Activated CD8-positive, alpha-beta memory T cell treated with anti-CD3 and anti-CD28 coated beads for 4 hours (primary cell): ENCODE data around the gene UNC5C.
"Not testable (repeated sequence)": the region's sequence is repeated elsewhere in the genome, so short reads cannot be mapped to it uniquely, and the experiment has no call there.

Experiments
- DNase-seq, 2 donors: peaks; one replicate each; pipeline ENCODE4 v3.0.0-alpha.2; 2020; ENCODE audit warnings: low read depth in 2 of 2

UNC5C gene

DNA sequence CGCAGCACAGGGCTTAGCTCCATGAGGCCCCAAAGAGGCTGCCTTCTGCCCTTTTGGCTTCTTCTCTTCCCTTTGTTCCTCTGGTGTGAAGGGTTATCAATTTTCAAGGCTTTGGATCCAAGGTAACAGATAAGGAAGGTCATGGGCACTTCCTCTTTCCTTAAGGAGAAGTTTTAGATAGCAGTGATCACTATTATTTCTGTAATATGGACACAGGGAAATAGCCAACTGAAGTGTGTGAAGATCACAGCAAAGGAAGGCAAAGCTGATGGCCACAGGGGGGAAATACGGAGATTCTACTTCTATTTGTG is 366.8 kb downstream of the UNC5C start:
- DNase-seq: no peak

DNA sequence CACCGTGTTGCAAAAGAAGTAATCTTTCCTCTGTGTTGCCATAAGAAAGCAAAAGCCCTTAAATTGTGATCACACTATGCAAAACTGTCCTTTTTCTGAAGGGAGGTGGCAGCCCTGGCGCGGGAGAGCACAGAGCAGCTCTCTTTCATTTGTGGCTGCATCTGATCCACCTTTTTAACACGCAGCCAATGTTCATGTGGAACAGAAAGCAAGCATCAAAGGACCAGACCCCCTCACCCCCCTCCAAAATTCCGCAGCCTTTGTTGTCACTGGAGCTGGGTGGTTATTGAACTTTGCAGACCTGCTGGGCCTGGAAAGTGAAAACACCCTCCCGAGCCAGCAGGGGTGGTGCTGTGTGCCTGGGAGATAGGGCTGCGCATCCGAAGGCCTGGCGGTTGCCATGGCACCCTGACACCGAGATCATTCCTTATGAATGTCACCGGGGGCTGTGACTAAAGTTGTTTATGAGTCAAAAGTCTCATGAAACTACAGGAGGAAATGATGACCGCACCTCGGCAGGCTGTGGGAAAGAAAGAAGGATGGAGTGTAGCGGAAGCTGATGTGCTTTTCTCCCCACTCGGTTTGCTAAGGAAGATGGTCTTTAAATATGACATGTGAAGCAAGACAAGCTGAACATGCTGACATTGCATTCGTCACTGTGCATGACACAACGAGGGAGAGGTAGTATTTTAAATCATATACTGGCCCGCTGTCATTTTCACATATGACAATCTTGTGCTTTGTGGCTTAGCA is 367.4 kb downstream of the UNC5C start:
- no peak for DNase-seq

DNA sequence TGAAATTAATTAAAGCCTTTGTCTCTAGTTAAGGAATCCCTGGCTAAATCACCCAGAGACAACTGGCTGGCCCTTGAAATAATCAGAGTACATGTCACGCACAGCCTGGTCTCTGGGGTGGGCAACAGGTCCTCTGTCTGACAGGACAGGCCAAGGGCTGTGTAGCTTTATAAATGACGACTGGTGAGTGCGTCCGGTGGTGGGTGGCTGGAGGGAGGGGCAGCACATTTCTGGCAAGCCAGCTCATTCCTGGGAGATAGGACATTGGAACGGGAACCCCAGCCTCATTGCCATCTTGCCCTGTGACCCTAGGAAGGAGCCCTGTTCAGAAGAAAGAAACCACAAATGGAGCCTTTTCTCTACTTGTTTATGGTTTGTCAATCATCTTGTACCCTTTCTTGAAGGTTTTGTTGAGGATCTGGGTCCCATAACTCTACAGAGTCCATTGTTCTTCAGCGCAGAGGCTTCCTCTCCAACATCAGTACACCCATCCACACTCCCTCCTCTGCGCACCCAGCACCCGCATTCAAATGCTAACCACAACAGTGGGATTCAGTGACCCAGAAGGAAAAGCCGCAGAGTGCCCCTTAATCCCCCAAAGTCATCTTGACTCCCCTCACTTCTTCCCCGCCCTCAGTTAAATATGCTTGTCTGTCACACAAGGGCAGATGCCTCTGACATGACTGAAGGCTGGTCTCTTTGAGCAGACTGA is 368.1 kb downstream of the UNC5C start:
- no peak for DNase-seq

DNA sequence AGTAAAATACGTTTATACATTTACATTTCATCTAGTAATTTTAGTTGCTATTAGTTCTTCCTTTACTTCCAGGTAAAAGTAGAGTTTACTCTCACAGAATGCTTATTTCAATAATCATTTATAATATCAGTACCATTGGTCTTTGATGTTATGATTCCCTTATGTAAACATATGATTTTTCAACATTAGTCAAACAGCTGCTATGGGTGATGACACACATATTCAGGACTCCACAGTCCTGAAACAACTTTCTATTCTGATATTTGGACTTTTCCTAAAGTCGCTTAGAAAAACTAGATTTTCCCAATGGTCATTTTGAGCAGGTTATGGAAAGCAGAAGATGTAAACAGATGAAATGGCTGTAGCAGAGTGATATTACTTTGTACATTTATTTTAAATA is 369.8 kb downstream of the UNC5C start:
- DNase-seq: no peak

DNA sequence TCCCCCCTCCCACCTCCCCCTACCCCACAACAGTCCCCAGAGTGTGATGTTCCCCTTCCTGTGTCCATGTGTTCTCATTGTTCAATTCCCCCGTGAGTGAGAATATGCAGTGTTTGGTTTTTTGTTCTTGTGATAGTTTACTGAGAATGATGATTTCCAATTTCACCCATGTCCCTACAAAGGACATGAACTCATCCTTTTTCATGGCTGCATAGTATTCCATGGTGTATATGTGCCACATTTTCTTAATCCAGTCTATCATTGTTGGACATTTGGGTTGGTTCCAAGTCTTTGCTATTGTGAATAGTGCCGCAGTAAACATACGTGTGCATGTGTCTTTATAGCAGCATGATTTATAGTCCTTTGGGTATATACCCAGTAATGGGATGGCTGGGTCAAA is 377.4 kb downstream of the UNC5C start:
- not testable (repeated sequence) for DNase-seq

DNA sequence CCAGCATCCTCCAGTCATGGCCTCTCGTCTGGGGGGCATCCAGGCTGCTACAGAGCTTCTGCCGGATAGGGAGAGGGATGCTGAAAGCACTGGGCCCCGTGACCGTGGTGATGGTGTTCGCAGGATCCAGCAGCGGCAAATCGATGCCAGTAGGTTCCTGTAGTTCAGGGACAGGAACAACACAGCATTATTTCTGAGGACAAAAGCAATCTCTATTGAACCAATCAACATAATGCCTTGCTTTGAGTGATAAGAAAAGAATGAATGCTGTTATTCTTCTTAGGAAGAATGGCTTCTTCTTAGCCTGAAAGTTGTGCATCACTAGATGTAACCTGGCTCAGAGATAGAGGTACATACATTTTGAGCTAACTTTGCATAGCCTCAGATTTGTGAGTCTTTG is 378.6 kb downstream of the UNC5C start:
- no peak for DNase-seq

DNA sequence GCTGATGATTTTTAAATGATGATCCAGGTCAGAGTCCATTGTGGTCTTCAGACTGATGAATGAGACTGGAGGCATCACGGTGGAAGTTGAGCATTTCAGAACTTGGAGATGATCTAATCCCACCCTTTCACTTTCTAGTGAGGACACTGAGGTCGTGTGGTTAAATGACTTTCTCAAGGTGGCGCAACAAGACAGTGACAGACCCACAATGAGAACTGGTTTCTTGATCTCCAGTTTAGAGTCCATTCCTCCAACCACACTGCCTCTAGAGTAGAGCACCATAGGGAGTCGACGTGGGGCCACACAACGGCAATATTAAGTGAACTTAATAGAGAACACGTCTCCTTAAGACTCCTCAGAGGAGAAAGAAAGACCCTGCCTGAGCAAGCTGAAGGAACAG is 381.0 kb downstream of the UNC5C start:
- no peak for DNase-seq

DNA sequence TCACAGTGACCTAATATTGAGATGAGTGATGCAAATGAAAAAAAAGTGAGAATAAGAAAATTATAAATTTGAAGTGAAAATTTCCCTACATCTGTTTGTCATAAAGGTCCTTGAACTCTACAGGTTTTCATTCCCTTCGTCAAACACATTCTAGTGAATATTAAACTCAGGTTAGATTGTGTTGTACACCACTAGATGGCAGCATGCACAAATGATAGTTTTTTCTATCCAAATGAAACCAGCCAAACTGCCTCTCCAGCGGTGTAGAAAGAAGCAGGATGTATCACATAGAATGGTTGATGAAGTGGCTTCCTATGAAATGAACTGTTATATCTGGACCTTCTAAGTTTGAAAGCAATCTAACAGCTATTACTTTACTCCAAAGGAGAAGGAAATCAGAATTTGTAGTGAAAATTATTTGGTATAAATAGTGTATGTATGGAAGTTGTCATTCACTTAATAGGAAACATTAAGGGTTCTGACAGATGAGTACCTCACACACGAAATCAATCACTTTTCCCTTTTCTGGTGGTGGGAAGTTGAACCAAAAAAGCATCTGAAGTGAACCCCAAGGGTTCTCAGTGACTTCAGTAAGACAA is 382.7 kb downstream of the UNC5C start:
- peak in 1 of 2 donors; percentile 5 for DNase-seq

DNA sequence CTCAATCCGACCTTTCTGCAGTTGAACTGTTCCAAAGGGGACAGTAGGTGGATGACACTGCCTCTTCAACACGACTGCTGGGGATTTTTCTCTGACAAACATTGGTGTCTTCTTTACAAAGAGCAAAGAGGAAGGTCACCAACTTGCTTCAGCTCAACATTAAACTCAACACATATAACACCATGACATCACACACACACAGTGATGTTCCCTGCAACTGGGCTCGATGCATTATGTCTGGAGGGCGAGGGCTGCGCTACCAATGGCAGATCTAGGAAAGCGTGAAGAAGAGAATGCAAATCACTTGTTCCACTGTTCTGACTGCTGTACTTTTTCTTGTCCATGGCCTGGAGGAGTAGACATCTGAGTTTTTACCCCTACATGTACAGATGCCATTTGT is 385.9 kb downstream of the UNC5C start:
- no peak for DNase-seq

DNA sequence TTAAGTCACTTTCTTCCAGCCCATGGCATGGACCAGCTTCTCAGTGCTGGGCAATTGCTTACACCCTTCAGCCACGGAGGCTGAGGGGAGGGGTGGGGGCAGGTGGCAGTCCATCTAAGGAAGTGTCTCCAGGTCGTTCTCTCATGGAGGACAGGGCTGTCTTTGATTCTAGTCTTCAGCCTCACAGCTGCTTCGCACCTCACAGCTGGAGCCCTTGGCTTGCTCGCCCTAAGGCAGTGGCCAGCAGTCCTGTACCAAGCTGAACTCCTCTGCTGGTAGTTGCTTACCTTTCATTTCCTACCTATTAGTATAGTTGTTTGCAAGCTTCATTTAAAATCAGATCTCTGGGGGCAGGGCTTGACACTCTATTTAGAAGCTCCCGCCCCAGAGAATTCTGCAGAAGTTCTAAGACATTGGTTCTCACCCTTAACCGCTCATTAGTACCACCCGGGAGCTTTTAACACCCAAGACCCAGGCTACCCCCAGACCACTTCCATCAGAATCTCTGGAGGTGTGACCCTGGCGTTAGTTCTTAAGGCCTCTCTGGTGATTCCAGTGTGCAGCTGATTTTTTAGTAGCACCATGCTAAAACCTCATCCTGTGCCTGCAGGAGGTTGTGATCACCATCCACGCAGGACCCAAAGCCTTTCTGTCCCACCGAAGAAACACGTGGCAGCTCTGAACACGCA is 386.8 kb downstream of the UNC5C start:
- no peak for DNase-seq

DNA sequence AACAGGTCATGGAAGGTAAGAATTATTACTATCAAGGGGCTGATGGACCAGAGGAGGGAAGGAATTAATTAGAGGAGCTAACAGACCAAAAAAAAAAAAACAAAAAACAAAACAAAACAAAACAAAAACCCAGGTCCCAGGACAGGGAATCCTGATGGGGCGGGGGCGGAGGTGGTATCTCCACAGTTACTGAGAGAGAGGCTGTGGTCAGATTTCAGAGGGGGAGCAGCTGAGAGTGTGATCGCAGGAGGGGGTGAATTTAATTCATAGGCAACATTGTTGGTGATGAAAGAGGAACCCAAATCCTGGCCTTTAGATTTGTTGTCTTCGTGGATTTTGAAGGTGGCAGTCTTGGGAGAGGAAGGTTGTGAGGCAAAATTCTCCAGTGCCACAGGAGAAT is 389.4 kb downstream of the UNC5C start:
- DNase-seq: no peak

DNA sequence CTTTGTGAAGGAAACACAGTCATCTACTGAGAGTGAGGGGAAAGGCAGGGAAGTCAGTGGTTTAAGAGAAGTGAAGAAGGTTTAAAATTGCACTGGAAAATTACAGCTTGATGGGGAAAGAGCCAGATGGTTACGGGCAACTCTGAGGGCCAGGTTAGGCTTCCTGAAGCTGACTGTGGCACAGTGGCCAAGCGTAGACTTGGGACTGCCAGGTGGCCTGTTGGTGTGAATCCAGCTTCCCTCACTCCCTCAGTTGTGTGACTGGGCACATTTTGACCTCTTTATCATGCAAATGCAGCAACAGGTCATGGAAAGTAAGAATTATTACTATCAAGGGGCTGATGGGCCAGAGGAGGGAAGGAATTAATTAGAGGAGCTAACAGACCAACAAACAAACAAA is 390.1 kb downstream of the UNC5C start:
- DNase-seq: no peak

DNA sequence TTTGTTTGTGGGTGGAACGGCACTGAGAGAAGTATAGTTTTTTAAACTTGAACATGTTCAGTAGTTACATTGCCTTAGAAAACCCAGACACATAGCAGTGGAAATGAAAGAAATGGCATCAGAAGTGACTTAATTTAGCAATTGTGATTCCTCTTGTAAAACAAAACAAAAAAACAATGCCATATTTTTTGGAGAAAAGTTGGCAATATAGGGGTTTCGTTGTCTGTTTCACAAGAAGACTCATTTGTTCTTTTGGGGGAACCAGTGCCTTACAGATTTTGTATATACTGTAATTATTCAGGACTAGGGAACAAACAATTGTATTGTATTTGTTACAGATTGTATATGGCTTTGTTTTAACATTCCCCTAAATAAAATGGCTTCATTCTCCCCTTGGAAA is 390.7 kb downstream of the UNC5C start:
- DNase-seq: no peak

DNA sequence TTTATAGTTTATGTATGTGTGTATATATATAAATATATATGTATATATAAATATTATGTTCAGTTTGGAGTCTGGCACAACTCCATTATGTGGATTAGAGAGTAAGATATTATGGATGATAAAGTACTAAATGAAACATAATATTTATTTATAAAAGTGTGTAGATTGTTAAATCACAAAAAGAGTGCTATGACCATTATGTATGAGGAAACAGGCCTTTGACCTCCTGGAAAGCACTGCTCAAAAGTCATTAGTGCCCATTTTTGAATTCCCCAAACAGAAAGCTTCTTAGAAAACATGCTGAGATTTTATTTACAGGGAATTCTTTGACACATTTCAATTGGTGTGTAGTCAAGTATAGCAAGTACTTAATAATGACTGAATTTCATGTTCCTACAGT is 391.2 kb downstream of the UNC5C start:
- no peak for DNase-seq

DNA sequence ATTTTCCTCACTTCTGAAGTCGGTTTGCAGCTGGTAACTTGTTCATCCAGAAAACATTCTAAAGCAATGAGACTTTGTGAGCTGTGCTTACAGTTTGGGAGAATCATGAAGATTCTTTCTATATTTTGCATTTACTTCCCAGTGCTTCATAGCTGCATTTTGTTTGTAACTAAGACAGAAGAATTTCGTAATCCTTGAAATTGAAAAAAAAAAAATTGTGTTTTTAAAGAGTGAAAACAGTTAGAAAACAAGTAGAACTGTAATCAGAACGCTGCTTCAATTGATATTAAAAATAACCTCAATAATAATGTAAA is 392.4 kb downstream of the UNC5C start:
- no peak for DNase-seq

DNA sequence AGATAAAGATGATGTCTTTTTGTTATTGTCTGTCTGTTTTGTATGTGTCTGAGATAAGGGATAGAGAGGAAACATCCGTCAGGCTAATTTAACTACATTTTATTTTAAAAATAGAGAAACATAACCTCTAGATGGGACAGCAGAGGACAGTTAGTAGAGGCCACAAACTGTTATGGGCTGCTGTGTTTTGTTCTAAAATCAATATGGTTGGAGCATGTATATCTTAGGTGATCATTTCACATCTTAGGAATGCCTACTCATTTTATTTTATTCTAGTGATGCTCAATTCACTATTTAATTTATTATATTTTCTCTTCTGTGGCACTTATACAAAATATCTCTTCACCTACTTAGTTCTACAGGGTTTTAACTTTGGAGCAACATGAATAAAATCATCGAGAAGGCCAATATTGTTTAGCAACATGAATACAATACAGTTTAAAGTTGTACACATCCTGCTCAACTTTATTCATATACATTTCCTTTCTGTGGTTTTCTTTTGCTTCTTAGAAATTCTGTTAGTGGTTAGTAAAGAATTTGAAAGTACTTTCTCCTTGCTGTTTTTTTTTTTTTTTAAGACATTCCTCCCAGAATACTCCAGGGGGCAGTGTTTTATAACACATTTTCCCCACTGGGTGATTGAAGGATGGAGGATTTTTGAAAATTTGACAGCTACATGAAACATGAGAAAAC is 392.9 kb downstream of the UNC5C start:
- no peak for DNase-seq

DNA sequence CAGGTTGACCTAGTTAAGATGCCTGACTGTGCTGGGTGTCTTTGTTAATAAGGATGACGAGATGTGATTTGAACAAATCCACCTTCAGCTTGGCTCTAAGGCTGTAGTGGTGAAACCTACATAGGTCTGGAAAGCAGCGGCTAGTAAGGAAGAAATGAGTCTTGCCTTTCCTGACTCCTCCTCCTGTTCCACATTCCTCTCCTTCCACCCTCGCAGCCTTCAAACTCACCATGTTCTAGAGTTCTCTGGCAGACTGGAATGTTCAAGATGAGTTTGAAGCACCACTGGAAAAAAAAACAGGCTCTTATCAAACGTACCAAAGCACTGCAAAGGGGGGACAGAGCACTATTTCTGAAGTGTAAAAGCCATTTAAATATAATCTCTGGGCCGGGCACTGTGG is 395.6 kb downstream of the UNC5C start:
- no peak for DNase-seq

DNA sequence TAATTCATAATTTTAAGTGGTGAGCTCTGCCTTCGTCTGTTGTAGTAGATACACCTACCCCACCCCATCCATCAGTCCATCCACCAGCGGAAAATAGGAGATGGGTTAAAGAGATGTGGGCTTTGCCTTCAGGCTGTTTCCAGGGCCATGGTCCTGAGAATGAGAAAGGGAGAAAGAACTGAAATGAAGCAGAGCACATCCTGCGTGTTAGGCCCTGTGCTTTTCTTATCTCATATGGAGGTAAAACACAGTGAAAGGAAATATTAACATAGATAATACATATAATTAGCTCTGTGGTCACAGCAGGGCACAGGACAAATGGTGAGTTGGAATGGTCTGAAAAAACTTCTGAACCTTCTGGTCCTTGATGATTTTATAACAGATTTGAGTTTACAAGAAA is 397.5 kb downstream of the UNC5C start:
- no peak for DNase-seq

DNA sequence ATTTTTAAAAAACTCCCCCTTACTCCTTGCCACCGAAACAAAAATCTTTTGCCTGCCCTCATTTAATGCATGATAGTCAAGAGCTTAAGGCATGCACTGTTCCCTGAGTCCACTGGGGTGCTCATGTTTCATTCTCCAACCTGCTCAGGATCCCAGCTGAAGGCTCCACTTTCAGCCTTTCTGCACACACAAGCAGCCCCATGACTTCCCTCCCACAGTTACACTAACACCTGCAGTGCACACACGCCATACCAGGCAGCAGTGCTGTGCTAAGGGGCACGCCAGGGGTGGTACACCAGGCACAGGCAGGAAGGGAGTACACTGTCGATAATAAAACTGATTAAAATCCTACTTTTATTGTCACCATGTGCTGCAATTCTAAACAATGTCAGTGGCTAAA is 405.8 kb downstream of the UNC5C start:
- DNase-seq: no peak

DNA sequence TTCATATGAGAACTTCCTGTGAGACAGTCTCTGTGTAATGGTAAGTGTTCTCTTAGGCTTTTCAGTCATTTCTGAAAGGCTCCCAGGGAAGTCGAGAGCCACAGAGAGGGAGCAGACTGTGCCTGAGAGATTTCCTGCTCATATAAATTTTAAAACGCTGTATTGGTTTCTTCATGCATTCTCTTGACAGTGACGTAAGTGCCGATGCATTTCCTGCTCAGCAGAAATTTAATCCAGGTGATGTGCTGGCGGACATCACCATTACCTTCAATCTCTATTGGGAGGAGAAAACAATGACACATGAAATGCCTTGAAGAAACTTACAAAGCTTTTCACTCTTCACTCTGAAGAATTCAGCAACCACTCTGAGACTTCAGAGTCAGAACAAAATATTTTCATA is 407.4 kb downstream of the UNC5C start:
- DNase-seq: no peak

DNA sequence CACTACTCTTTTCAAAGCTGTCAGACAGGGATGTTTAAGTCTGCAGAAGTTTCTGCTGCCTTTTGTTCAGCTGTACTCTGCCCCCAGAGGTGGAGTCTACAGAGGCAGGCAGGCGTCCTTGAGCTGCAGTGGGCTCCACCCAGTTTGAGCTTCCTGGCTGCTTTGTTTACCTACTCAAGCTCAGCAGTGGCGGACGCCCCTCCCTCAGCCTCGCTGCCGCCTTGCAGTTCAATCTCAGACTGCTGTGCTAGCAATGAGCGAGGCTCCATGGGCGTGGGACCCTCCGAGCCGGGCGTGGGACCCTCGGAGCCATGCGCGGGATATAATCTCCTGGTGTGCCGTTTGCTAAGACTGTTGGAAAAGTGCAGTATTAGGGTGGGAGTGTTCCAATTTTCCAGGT is 409.3 kb downstream of the UNC5C start:
- not testable (repeated sequence) for DNase-seq

DNA sequence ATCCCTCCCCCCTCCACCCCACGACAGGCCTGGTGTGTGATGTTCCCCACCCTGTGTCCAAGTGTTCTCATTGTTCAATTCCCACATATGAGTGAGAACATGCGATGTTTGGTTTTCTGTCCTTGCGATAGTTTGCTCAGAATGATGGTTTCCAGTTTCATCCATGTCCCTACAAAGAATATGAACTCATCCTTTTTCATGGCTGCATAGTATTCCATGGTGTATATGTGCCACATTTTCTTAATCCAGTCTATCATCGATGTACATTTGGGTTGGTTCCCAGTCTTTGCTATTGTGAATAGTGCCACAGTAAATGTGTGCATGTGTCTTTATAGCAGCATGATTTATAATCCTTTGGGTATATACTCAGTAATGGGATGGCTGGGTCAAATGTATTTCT is 414.8 kb downstream of the UNC5C start:
- not testable (repeated sequence) for DNase-seq
